GM19463 (cell line): Measurements from ENCODE around the gene TEX101.
"Not testable (repeated sequence)": the region's sequence is repeated elsewhere in the genome, so short reads cannot be mapped to it uniquely, and the experiment has no call there.

Experiments
- ATAC-seq: cut with Tn5 transposase; IDR thresholded peaks from one replicate; pipeline ENCODE4 v1.9.1; 2021; ENCODE audit warnings: mild to moderate bottlenecking, moderate library complexity; ENCODE audit not compliant: unreplicated experiment

TEX101 gene

GRCh38 chr19:43416951-43417623 lies 2.4 kb downstream of the TEX101 start:
- ATAC-seq = no peak

- ATAC-seq = no peak
These were observed 6.3 kb downstream of the TEX101 start for GRCh38 chr19:43420954-43421353.

GRCh38 chr19:43422000-43422688 lies 7.5 kb downstream of the TEX101 start:
- ATAC-seq = no peak

- ATAC-seq = no peak
These were observed 8.0 kb downstream of the TEX101 start for GRCh38 chr19:43422689-43423066.

- ATAC-seq = no peak
These were observed 9.1 kb downstream of the TEX101 start for GRCh38 chr19:43423779-43424178.

- no peak for ATAC-seq
These were observed 11.1 kb downstream of the TEX101 start for GRCh38 chr19:43425567-43426392.

- no peak for ATAC-seq
These were observed 14.7 kb downstream of the TEX101 start for GRCh38 chr19:43429395-43429794.

- ATAC-seq = no peak
These were observed 15.5 kb downstream of the TEX101 start for GRCh38 chr19:43430142-43430710.

GRCh38 chr19:43430976-43431375 lies 16.3 kb downstream of the TEX101 start:
- no peak for ATAC-seq

- ATAC-seq = no peak
These were observed 18.6 kb downstream of the TEX101 start for GRCh38 chr19:43433358-43433673.

- no peak for ATAC-seq
These were observed 19.0 kb downstream of the TEX101 start for GRCh38 chr19:43433689-43434088.

GRCh38 chr19:43435775-43436174 lies 21.1 kb downstream of the TEX101 start:
- ATAC-seq = no peak

GRCh38 chr19:43437284-43437683 lies 22.6 kb downstream of the TEX101 start:
- not testable (repeated sequence) for ATAC-seq

- no peak for ATAC-seq
These were observed 23.0 kb downstream of the TEX101 start for GRCh38 chr19:43437712-43438111.

GRCh38 chr19:43438291-43439031 lies 23.8 kb downstream of the TEX101 start:
- no peak for ATAC-seq

- ATAC-seq = no peak
These were observed 24.5 kb downstream of the TEX101 start for GRCh38 chr19:43439032-43439708.

- no peak for ATAC-seq
These were observed 25.0 kb downstream of the TEX101 start for GRCh38 chr19:43439709-43440063.

- ATAC-seq = no peak
These were observed 27.0 kb downstream of the TEX101 start for GRCh38 chr19:43441716-43442115.

- not testable (repeated sequence) for ATAC-seq
These were observed 29.4 kb downstream of the TEX101 start for GRCh38 chr19:43444091-43444490.

GRCh38 chr19:43444531-43445287 lies 30.0 kb downstream of the TEX101 start:
- no peak for ATAC-seq
